ENCODE results near the gene NFRKB. TPM values are rescaled to one million over a fixed set of nuclear protein-coding genes. Genes with fewer than 3 reads are reported as not detected.
A peak's percentile ranks its signal among the peaks of the same experiment; 100 is the strongest.

Gene NFRKB
- total RNA-seq, 4 donors from 2014 or later = 18.6 to 45.7 (median 30.7) TPM

- 59 to 67% methylated on average over 6 of the region's 6 CpGs for WGBS, 2 donors
- H3K27me3 ChIP-seq = no peaks in the 10 kb centered on the region
- TF ChIP-seq CTCF (IDR thresholded peaks at IDR 0.05) = no peak
- TF ChIP-seq EP300 (IDR thresholded peaks at IDR 0.05) = no peak
- no peak for TF ChIP-seq POLR2A (IDR thresholded peaks at IDR 0.05)
- no peak overlapping the region for H3K4me3 ChIP-seq
- peak overlapping the region in 1 of 4 donors; percentile 26 for H3K27ac ChIP-seq
- H3K9me3 ChIP-seq = no peaks in the 10 kb centered on the region
- H3K4me1 ChIP-seq = no peaks in the 10 kb centered on the region
- H3K36me3 ChIP-seq = no peaks in the 10 kb centered on the region
- DNase-seq (ENCODE audit: low spot score in 2 of 2) = no peak
These were observed 48.7 kb downstream of the NFRKB start for GRCh38 chr11:129846508-129847335.

Other genes with a start within 250 kb of the NFRKB start
- not detected for gene TMEM45B, start 79.7 kb downstream of the NFRKB start, total RNA-seq
- gene PRDM10, start 107.3 kb upstream of the NFRKB start, total RNA-seq = 10 to 100 TPM in 2 of 4 donors, 1 to 10 TPM in 2; 9.2 to 23.1 (median 11.0) TPM
- gene APLP2, start 174.3 kb upstream of the NFRKB start, total RNA-seq = 100 to 1,000 TPM; 200 to 229 (median 212) TPM

Data from tibial nerve (tissue), 4 donors.